ENCODE results near the gene CACNA2D3. TPM values are rescaled to one million over a fixed set of nuclear protein-coding genes. Genes with fewer than 3 reads are reported as not detected.

The CACNA2D3 gene
- total RNA-seq, 2 donors from 2014 or later = 0.97 TPM; not detected in 1

DNA sequence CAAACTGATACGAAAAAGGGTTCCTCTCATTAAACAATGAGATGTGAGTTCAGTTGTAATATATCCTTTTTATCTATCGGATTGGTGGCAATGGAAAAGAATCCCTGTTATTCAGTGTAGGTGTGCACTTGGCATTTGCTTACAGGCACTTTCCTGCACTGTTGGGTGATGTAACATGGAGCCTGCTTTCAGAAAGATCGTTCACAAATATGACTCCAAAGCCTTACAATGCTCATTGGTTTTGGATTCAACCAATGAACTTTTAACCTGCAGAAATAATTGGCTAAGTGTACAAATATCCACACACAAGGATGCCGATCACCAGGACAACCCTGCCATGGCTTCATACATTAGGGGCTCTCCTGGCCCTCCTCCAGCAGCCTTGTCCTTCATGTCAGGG is 996.9 kb downstream of the CACNA2D3 start:
- Histone ChIP-seq H3K9me3 (ENCODE audit: control insufficient read depth, low read length) (no peaks in the 10 kb centered on the region), H3K27ac (ENCODE audit: low read depth, low read length) (no peak overlapping the region), H3K4me1 (ENCODE audit: control insufficient read depth, insufficient read depth, low read length) (no peaks in the 10 kb centered on the region), H3K9ac (ENCODE audit: extremely low read depth, low read length, poor library complexity, severe bottlenecking) (no peak overlapping the region), H3K27me3 (ENCODE audit: control insufficient read depth, insufficient read depth, low read length, poor library complexity, severe bottlenecking) (no peaks in the 10 kb centered on the region), H3K36me3 (ENCODE audit: control insufficient read depth, insufficient read depth, low read length) (no peaks in the 10 kb centered on the region), H3K4me3 (ENCODE audit: low read length) (no peak overlapping the region)
- Mint-ChIP-seq H3K4me3 (no peak overlapping the region), H3K27me3 (ENCODE audit: insufficient read depth) (no peaks in the 10 kb centered on the region), H3K9me3 (no peaks in the 10 kb centered on the region), H3K27ac (no peak overlapping the region), H3K4me1 (no peaks in the 10 kb centered on the region), H3K36me3 (ENCODE audit: low read depth) (no peaks in the 10 kb centered on the region)
- TF ChIP-seq, protein P1, sequence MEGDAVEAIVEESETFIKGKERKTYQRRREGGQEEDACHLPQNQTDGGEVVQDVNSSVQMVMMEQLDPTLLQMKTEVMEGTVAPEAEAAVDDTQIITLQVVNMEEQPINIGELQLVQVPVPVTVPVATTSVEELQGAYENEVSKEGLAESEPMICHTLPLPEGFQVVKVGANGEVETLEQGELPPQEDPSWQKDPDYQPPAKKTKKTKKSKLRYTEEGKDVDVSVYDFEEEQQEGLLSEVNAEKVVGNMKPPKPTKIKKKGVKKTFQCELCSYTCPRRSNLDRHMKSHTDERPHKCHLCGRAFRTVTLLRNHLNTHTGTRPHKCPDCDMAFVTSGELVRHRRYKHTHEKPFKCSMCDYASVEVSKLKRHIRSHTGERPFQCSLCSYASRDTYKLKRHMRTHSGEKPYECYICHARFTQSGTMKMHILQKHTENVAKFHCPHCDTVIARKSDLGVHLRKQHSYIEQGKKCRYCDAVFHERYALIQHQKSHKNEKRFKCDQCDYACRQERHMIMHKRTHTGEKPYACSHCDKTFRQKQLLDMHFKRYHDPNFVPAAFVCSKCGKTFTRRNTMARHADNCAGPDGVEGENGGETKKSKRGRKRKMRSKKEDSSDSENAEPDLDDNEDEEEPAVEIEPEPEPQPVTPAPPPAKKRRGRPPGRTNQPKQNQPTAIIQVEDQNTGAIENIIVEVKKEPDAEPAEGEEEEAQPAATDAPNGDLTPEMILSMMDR (conservative IDR thresholded peaks at IDR 0.05) = no peak
- no peak for DNase-seq
- 86 to 90% methylated on average over 1 to 4 of the region's 4 CpGs for WGBS, 2 experiments (ENCODE audit: insufficient coverage in 1 of 2, insufficient read length in 1 of 2)

DNA sequence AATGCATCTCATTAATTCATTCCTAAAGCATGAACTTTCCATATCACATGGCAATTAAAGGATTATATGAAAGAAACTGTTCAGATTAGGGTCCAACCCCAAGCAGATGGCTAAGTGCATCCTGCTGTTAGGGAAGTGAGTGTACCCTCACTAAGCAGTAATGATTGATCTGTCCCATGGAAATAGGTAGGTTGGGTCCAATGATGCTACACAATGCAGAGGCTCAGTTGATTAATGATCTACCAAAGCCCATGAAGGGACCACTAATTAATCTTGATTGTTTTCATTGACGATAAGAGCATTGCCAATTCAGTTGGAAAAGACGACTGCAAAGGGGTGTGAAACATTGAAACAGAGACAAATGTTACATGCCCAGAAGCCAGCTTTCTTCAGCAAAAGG is 1000.0 kb downstream of the CACNA2D3 start:
- no peak overlapping the region for H3K4me3 Mint-ChIP-seq
- DNase-seq = no peak
- H3K27ac ChIP-seq (ENCODE audit: low read depth, low read length) = no peak overlapping the region
- H3K4me1 ChIP-seq (ENCODE audit: control insufficient read depth, insufficient read depth, low read length) = no peaks in the 10 kb centered on the region
- H3K27me3 Mint-ChIP-seq (ENCODE audit: insufficient read depth) = no peaks in the 10 kb centered on the region
- TF ChIP-seq, protein P1 (conservative IDR thresholded peaks at IDR 0.05) = no peak
- H3K27ac Mint-ChIP-seq = no peak overlapping the region
- WGBS, 2 experiments (ENCODE audit: insufficient coverage in 1 of 2, insufficient read length in 1 of 2) = 84 to 95% methylated on average over 2 of the region's 2 CpGs
- no peaks in the 10 kb centered on the region for H3K36me3 Mint-ChIP-seq (ENCODE audit: low read depth)
- H3K9ac ChIP-seq (ENCODE audit: extremely low read depth, low read length, poor library complexity, severe bottlenecking) = no peak overlapping the region
- H3K4me1 Mint-ChIP-seq = peaks cover 6% of the 10 kb centered on the region
- no peak overlapping the region for H3K4me3 ChIP-seq (ENCODE audit: low read length)
- no peaks in the 10 kb centered on the region for H3K36me3 ChIP-seq (ENCODE audit: control insufficient read depth, insufficient read depth, low read length)
- no peaks in the 10 kb centered on the region for H3K9me3 ChIP-seq (ENCODE audit: control insufficient read depth, low read length)
- H3K9me3 Mint-ChIP-seq = no peaks in the 10 kb centered on the region
- H3K27me3 ChIP-seq (ENCODE audit: control insufficient read depth, insufficient read depth, low read length, poor library complexity, severe bottlenecking) = no peaks in the 10 kb centered on the region

Other genes with a start within 250 kb of the CACNA2D3 start
- 10 to 100 TPM; 32.9 to 41.6 TPM for gene ACTR8, start 240.4 kb upstream of the CACNA2D3 start, total RNA-seq
- gene SELENOK, start 230.7 kb upstream of the CACNA2D3 start, total RNA-seq = 10 to 100 TPM; 47.0 to 47.1 TPM

Data from endodermal cell (in vitro differentiated cells).